Gastroesophageal sphincter (tissue), 3 donors: ENCODE data around the gene CABP7.

Experiments used
- CTCF ChIP-seq, 4 experiments: fragments of 200-600 bp in 2 of 4; fragments of 450-650 bp in 2 of 4; sonication (generic) in 1 of 4; IDR thresholded peaks; one replicate each; pipeline ENCODE4 v1.5.1; 2017 to 2019; ENCODE audit warnings: antibody characterized with exemption in 4 of 4, mild to moderate bottlenecking in 2 of 4, moderate library complexity in 2 of 4
- EP300 ChIP-seq: sonication (generic); formaldehyde crosslinking; IDR thresholded peaks from one replicate; pipeline ENCODE4 v1.6.1; 2017; ENCODE audit warnings: antibody characterized with exemption, mild to moderate bottlenecking
- POLR2A ChIP-seq, 2 donors: fragments of 450-650 bp; IDR thresholded peaks; one replicate each; pipeline ENCODE4 v1.6.1; 2017; ENCODE audit warnings: antibody characterized with exemption in 2 of 2, mild to moderate bottlenecking in 2 of 2, moderate library complexity in 1 of 2

DNA sequence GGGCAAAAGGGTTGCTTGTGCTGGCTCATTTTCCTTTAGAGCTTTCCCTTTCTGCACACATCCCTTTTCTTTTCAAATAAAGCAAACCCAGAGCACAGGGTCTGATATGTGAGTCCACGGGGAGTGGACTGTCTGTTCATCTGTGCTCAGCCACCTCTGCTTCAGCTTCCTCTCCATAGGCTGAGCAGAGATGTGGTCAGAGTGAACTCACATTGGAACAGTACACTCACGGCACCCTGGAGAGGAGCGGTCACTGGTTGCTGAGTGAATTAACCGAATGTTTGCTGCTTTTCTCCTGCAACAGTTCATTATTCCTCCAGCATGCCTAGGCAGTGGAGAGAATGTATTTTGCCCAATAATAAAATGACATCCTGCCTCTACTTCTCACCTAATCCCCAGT is 36.3 kb upstream of the CABP7 start:
- TF ChIP-seq EP300 = no peak
- no peak for TF ChIP-seq CTCF (IDR thresholded peaks at IDR 0.05)
- no peak for TF ChIP-seq POLR2A (IDR thresholded peaks at IDR 0.05)
